Myocyte (in vitro differentiated cells): Measurements from ENCODE around the gene ERBB4. TPM values are rescaled to one million over a fixed set of nuclear protein-coding genes. Genes with fewer than 3 reads are reported as not detected.

ENCODE experiments used
- DNase-seq: peaks from one replicate; pipeline ENCODE4 v3.0.0-alpha.2; 2012; ENCODE audit warnings: low read depth
- microRNA-seq: library from miRNA; unstranded; fragments of <30 nt; microRNA quantifications from one replicate; pipeline ENCODE4, GENCODE V29; 2016
- total RNA-seq: library from RNA; depleted of rRNA; stranded (reverse); fragments of >200 nt; gene quantifications from 2 replicates; pipeline ENCODE4 v1.2.3, GENCODE V29; 2014

The ERBB4 gene
- total RNA-seq, 1 donor from 2014 or later = 0.16 TPM

DNA sequence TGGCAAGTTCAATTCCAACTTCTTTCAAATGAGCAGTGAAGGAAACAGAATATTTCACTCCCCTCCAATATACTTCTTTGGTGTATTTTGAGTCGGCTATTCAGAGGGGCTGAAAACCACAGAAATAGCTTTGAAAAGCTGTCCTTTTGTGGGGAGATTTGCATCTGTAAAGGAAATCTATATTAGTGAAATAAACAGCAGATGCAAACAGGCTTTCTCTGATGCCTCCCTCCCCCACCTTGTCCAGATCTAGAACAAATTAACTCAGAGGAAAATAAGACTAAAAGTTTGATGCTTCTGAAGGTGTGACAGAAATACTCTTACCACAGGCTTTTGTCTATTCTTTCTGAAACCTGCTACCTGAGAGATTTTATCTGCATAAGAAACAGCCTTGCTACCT is 1173.7 kb downstream of the ERBB4 start:
- no peak for DNase-seq

DNA sequence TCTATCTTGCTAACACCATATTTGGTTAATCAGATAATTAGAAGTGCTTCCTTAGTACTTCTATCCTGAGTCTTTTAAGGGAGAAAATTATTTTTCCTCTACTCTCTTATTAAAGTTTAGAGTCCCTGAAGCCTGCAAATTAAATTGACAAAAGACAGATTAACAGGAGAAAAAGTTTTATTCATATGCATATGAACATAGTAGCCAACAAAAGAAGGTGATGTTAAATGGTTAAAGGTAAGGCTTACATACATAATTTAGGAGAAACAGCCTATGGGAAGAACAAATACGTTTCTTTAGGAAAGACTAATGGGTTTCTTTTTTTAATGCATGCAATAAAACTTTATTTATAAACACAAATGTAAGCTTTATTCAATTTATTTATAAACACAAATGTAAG is 1177.2 kb downstream of the ERBB4 start:
- no peak for DNase-seq

GRCh38 chr2:211359347-211359746 is 1179.3 kb downstream of the ERBB4 start:
- no peak for DNase-seq

DNA sequence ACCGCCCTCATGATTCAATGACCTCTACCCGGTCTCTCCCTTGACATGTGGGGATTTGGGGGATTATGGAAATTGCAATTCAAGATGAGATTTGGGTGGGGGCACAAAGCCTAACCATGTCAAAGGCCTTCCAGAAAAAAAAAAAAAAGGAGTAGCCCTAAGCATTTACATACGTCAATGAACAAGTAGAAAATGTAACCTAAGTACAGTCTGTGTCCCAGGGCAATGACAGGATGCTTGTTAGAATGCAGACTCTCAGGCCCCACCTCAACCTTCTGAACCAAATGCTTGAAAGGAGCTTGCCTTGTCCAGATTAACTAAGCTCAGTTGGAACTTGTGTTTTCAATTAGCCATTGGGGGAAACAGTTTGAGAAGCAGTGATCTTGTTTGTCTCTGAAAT is 1180.1 kb downstream of the ERBB4 start:
- DNase-seq = no peak

- DNase-seq = no peak
These were observed 1184.1 kb downstream of the ERBB4 start for GRCh38 chr2:211354481-211354880.

GRCh38 chr2:211351987-211352386 is 1186.6 kb downstream of the ERBB4 start:
- peak; percentile 62 for DNase-seq

DNA sequence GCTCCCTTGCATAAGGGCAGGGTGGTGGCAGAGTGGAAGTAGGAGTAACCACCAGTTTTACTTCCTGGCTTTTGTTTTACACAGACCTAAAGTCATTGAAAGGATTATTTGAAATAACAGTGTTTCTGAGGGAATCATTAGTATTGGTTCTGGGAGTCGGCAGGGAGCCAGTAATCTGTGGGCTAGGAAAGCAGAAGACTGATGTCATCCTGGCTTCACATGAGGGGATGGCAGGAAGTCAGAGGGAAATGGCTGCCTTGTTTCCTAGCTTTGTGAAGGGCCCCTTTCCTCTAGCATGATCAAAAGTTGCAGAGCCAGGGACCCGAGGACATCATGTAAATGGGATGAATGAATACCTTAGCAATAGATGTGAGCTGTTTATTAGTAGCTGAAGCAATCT is 1189.6 kb downstream of the ERBB4 start:
- no peak for DNase-seq

GRCh38 chr2:211347328-211347727 is 1191.3 kb downstream of the ERBB4 start:
- DNase-seq = no peak

DNA sequence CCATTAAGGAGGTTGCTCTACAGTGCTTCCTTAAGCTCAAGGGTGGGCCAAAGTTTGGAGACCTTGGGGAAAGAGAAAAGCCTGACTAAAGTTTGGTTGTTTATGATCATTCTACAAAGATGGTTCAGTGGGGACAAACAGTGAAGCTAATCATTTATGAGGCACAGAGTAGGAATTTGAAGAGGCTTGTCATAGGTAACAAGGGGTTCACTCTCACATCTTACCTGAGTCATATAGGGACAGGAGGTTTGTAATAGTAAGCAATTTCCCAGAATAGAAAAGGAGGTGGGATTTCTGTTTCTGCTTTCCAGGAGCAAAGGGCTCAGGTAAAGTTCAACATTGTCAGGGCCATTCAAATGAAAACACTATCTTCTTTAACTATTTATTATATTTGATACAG is 1194.3 kb downstream of the ERBB4 start:
- DNase-seq = no peak

- no peak for DNase-seq
These were observed 1205.2 kb downstream of the ERBB4 start for GRCh38 chr2:211333377-211333776.

DNA sequence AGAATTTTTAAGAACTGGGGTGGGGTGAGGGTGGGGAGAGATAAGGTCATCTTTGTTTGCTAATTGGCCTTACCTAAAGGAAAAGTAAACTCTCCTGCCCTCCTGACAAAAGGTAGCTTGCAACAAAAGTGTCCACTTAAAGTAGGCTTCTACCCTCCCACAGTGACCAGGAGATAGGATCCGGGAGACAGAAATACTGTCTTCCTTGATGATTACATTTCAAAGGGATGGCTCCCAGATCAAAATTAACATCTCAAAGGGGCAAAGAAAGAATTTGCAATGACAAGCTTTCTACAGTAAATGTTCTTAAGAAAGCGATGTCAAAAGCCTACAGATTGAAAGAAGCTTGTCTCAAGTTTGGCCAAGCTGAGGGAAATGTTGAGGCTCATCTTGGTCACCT is 1206.9 kb downstream of the ERBB4 start:
- no peak for DNase-seq

DNA sequence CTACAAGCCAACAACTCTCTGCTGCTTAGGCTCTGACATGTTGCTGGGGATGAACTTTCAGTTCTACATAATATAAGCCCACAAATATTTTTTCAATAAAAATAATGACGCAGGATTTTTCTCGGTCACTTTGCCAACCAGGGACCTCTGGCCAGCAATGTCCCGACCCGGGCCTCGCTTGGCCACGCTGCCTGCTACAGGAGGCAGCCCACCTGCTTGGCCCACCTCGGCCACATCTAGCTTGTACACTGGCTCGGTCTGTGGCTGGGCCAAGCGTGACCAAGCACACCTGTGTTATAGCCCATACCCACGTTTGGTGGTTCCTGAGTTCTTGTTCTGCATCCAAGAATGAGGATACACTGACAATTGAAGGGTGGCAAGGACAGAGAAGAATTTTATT is 1208.7 kb downstream of the ERBB4 start:
- DNase-seq = no peak

DNA sequence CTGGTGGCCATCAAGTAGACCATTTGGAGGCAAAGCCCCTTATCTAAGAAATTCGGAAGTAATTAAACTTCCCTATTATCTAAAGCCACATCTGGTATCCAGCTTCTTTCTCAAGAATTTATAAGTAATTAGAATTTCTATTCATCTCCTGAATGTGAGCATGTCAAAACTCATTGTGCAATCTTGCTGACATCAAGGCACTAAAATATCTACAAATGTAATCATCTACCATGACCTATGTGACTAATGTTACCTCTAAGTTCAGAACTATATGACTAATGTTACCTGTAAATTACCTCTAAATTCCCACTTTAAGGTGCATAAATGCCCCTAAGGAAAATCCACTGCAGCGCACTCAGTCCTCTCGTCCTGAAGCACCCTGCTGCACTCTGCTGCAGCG is 1209.2 kb downstream of the ERBB4 start:
- DNase-seq = no peak

DNA sequence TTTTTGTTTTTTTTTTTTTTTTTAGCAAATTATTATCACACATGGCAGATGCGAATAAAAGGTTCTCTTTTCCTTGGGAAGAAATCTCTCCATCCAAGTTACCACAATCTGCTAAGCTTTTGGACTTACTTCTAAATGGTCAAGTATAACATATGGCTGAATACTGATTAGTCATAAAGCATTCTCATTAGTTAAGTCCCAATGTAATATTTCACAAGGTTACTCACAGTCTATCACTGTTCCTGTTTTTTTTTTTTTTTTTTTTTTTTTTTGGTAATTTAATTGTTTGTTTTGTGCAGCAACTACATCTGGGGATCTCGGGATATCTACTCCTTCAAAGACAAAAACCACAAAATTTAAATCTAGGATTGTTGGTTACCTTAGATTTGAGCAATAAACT is 1210.5 kb downstream of the ERBB4 start:
- no peak for DNase-seq

Small RNA genes within 50 kb of the gene (microRNA-seq; reads per million reads assigned to microRNA genes)
- gene MIR548F2 = not detected
